ENCODE data around the gene ZNF438.

Gene ZNF438

DNA sequence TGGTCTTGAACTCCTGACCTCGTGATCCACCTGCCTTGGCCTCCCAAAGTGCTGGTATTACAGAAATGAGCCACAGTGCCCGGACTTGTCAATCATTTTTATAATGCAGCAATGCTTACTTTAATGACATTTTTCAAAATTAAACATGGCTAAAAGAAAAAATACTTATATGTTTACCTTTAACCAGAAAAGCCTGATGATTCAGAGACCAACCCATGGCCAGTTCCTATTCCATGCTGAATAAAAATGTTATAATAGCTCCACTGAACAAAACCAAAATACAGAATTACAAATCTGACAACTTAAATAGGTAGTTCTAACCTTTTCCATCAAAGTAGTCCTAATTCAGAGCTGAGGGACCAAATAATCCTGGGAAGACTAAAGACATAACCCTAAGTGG is 21.6 kb downstream of the ZNF438 start:
- no peak overlapping the region for H3K27ac ChIP-seq
- intact Hi-C loops (cut with DNase I; ENCODE audit: low total_unique reads), result no loop called here
- DNase-seq, result no peak
- H3K4me3 ChIP-seq, result no peak overlapping the region
- TF ChIP-seq, protein P1, sequence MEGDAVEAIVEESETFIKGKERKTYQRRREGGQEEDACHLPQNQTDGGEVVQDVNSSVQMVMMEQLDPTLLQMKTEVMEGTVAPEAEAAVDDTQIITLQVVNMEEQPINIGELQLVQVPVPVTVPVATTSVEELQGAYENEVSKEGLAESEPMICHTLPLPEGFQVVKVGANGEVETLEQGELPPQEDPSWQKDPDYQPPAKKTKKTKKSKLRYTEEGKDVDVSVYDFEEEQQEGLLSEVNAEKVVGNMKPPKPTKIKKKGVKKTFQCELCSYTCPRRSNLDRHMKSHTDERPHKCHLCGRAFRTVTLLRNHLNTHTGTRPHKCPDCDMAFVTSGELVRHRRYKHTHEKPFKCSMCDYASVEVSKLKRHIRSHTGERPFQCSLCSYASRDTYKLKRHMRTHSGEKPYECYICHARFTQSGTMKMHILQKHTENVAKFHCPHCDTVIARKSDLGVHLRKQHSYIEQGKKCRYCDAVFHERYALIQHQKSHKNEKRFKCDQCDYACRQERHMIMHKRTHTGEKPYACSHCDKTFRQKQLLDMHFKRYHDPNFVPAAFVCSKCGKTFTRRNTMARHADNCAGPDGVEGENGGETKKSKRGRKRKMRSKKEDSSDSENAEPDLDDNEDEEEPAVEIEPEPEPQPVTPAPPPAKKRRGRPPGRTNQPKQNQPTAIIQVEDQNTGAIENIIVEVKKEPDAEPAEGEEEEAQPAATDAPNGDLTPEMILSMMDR (IDR thresholded peaks at IDR 0.05), result no peak
- H3K36me3 ChIP-seq, result no peaks in the 10 kb centered on the region
- H3K4me1 ChIP-seq, result peaks cover 0 to 38% (median 8%) of the 10 kb centered on the region in 4 donors
- no peaks in the 10 kb centered on the region for H3K27me3 ChIP-seq
- no peaks in the 10 kb centered on the region for H3K9me3 ChIP-seq

DNA sequence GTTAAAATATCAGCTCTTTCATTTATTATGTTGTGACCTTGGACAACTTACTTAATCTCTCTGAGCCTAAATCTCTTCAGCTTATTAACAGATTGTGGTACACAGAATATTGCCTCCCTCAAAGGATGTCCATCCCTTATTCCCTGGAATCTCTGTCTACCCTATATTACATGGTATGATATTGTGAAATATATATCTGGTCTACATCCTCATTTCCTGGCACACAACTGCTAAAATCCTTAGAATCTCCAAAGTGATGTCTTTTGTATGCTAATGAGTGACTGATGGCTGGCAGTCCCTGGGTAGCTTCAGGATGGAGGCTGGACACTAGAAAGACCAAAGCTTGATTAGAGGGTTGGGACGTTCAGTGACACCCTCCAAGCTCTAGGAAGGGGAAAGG is 25.8 kb downstream of the ZNF438 start:
- H3K36me3 ChIP-seq, result no peaks in the 10 kb centered on the region
- peak overlapping the region in 1 of 2 donors; percentile 59 for H3K27ac ChIP-seq
- H3K4me3 ChIP-seq, result no peak overlapping the region
- H3K9me3 ChIP-seq, result no peaks in the 10 kb centered on the region
- no peaks in the 10 kb centered on the region for H3K27me3 ChIP-seq
- TF ChIP-seq, protein P1 (IDR thresholded peaks at IDR 0.05), result no peak
- peaks cover 0 to 39% (median 3%) of the 10 kb centered on the region in 4 donors for H3K4me1 ChIP-seq
- intact Hi-C loops (cut with DNase I; ENCODE audit: low total_unique reads), result no loop called here
- no peak for DNase-seq

DNA sequence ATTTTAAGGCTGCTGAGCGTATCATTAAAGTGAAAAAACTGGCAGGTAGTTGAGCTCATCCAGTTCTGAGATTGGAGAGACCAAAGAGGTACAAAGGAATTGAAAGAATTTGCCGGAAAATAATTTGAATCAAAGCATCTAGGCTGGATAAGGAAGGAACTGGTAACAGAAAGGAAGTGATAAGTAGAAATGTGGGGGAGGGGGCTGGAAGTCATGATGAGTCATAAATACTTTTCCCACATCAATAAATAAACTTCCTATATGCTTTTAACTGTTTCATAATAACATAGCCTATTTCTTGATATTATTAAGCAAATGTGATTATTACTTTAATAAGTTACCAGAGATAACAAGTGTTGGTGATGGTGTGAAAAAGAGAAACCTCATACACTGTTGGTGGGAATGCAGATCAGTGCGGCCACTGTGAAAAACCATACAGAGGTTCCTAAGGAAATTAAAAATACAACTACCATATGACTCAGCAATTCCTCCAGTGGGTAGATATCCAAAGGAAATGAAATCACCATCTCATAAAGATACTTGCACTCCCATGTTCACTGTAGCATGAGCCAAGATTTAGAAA is 27.0 kb downstream of the ZNF438 start:
- TF ChIP-seq, protein P1 (IDR thresholded peaks at IDR 0.05), result no peak
- Histone ChIP-seq H3K9me3 (no peaks in the 10 kb centered on the region), H3K4me1 (peaks cover 0 to 39% (median 3%) of the 10 kb centered on the region in 4 donors), H3K27ac (peak overlapping the region in 1 of 2 donors; percentile 16), H3K4me3 (no peak overlapping the region), H3K36me3 (no peaks in the 10 kb centered on the region), H3K27me3 (no peaks in the 10 kb centered on the region)
- DNase-seq, result no peak
- intact Hi-C loops (cut with DNase I; ENCODE audit: low total_unique reads), result no loop called here

DNA sequence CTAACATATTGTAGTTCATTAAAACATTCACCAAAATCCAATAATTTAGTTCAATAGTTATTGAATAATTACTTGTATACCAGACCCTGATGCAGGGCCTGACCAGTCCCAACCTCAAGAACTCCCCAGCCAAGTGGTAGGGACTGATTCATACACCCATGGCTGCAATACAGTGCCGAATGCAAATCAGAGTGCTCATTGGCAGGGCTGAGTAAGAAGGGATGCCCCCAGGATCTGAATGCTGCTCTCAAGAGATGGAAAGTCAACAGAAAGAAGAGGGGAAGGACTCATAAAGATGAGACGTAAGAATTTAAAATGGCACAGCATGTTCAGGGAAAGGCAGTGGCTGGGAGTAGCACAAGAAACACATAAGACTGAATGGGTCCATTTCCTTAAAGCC is 29.9 kb downstream of the ZNF438 start:
- H3K27me3 ChIP-seq, result no peaks in the 10 kb centered on the region
- TF ChIP-seq, protein P1 (IDR thresholded peaks at IDR 0.05), result no peak
- H3K4me1 ChIP-seq, result peaks cover 0 to 28% (median 4%) of the 10 kb centered on the region in 4 donors
- intact Hi-C loops (cut with DNase I; ENCODE audit: low total_unique reads), result no loop called here
- no peak for DNase-seq
- H3K9me3 ChIP-seq, result no peaks in the 10 kb centered on the region
- no peak overlapping the region for H3K27ac ChIP-seq
- no peak overlapping the region for H3K4me3 ChIP-seq
- H3K36me3 ChIP-seq, result no peaks in the 10 kb centered on the region

DNA sequence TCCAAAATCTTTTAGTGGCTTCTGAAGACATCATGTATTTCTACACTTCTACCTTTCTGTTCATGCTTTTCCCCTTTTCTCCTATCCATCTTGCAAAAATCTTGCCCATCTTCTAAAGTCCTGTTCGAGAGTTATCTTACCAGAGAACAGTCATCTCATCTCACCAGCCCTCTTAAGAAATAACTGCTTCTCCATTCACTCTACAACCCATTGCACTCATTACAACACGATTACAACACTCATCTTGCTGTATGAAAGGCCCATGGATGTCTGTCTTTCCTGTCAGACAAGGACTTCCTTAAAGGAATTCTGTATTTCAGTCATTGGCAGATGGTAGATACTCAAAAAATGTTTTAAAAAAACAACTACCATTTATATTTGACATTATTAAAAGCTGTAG is 30.8 kb downstream of the ZNF438 start:
- Histone ChIP-seq H3K4me1 (peaks cover 0 to 26% (median 2%) of the 10 kb centered on the region in 4 donors), H3K4me3 (no peak overlapping the region), H3K27me3 (no peaks in the 10 kb centered on the region), H3K36me3 (no peaks in the 10 kb centered on the region), H3K27ac (no peak overlapping the region), H3K9me3 (no peaks in the 10 kb centered on the region)
- intact Hi-C loops (cut with DNase I; ENCODE audit: low total_unique reads), result no loop called here
- no peak for DNase-seq
- TF ChIP-seq, protein P1 (IDR thresholded peaks at IDR 0.05), result no peak
